GM19455 (cell line): ENCODE results near the gene LRRC7.

Source experiments
- ATAC-seq: cut with Tn5 transposase; IDR thresholded peaks from one replicate; pipeline ENCODE4 v1.9.1; 2021; ENCODE audit not compliant: unreplicated experiment

Gene LRRC7

DNA sequence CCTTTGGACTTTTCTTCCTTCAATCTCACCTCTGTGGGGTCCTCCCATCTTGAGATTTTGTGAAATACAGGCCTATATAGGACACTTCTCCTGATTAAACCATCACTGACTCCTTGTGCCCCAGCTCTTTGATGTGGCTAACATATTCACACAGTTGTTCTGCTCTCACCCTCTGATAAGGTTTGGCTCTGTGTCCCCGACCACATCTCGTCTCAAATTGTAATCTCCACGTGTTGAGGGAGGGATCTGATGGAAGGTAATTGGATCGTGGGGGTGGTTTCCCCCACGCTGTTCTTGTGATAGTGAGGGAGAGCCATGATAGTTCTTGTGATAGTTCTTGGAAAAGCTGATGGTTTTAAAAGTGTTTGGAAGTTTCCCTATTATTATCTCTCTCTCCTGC, 19.7 kb downstream of the LRRC7 start:
- no peak for ATAC-seq

- ATAC-seq: no peak
Observed at GRCh38 chr1:69589799-69590198, 22.1 kb downstream of the LRRC7 start.

DNA sequence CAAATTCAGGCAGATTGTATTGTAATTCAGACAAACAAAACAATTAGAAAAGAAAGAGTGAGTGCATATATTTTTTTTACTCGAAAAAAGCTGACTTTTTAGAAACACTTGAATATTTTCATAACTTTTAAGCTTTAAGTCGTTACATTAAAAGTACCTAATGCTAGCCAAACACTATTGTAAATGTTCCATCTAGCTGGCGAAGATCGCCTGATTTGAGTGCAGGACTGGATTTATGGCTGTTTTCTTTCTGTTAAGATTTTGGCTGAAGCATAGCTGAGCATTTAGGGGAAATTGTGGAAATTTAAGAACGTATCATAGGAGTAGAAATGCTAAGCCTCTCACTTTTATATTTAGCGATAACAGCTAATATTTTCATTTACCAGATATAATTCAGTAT, 24.6 kb downstream of the LRRC7 start:
- no peak for ATAC-seq

GRCh38 chr1:69595486-69595885, 27.8 kb downstream of the LRRC7 start:
- no peak for ATAC-seq

- no peak for ATAC-seq
Observed at GRCh38 chr1:69611316-69611715, 43.6 kb downstream of the LRRC7 start.

DNA sequence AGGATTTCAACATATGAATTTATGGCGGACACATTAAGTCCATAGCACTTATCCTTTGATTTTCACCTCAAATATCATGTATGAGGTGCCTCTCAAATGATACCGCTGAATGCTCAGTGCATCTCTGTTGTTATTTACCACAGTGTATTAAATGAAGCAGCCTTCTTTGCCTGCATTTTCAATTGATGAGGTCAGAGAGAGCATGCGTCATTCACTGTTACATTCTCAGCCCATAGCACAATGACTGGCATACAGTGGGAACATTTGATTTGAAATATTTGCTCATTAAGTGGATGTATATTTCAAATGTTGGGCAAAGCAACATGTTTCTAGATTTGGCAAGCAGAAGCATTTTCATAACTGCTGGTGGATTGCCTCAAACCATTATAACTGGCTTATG, 45.7 kb downstream of the LRRC7 start:
- ATAC-seq: no peak

DNA sequence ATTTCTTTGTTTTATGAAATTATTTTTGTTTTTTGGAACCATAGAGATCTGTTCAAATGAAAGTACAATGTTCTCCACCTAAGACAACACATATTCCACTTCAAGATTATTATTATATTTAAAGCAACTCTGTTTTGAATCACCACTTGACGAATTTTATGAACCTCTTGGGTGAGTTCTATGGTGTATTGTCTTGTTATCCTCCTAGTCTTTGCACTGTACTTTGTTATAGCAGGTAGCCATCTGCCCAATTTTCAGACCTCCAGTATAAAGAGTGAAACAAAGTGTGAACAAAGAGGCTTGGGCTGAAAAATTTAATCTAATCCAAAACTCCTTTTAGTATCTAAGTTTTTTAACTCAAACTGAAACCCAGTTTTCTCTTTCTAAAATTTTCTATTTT, 71.0 kb downstream of the LRRC7 start:
- no peak for ATAC-seq

DNA sequence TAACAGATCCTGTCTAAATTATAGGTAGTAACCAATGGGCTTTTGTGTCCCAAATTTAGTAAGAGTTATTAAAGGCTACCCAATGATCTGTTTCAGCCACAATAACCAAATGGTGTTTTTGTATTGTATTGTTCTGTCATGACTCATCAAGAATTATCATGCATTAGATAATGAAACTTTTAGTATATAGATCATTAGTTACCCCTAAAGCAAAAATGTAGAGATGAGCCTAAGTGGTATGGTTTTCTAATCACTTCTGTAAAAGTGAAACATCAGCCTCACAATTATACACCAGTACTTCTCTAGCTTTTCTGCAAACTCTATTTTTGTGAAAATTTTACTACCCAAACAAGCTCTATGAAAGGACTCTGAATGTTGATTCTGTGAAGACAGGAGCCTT, 71.4 kb downstream of the LRRC7 start:
- ATAC-seq: no peak

DNA sequence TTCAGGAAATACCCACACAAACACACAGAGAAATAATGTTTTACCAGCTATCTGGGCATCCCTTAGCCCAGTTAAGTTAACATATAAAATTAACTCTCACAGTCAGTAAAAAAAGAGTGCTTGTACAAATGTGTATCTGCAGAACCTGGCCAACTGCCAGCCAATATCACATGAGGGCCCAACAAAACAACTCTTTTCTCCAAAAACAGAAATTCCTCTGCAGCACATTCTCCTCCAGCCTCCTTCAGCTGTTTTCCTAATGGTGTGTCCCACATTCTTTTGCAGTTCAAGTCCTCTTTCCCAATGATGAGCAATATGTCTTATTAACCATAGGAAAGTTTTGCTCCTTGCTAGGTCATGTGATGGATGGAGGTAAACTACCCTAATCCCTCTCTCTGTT, 75.5 kb downstream of the LRRC7 start:
- no peak for ATAC-seq

DNA sequence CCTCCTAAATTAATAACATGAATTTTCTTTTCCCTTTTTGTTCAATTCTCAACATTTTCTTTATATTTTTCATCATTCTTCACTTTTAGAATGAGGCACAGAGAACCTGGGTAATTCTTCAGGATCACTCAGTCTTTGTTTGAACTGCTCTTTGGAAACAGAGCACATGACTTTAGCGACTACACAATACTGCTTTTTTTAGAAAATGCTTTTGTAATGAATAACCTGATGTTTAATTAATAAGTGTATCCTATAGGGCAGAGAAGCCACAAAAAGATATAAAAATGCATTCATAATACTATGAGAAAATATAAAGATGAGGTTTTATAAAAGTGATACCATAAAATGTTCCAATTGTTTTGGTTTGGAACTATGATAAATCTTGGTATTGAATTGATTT, 77.8 kb downstream of the LRRC7 start:
- ATAC-seq: no peak

- ATAC-seq: no peak
Observed at GRCh38 chr1:69648486-69648885, 80.8 kb downstream of the LRRC7 start.

DNA sequence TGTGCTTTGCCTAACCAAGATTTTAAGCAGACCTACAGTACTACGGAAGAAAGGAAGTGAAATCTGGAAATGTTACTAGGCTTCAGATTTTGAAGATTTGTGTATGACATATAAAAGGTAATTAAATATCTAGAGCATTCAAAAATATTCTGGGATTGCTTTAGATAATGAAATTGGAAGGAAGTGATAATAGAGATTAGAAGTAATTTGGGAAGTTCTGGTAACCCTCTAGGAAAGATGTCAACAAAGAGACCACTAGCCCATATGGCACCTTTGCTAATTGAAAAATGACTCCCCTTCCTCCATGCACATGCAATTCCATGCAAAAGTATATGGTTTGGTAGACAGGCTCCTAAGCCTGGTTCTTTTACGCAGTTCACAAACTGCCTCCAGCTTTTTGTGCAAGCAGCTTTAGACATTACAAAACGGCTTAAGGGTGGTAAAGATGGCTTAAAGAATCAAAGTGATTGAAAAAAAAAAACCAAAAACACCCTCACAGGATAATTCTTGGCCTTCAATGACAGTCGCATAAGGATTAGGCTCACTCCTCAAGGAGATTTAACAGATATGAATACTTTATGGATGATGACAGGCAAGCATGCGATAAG, 81.8 kb downstream of the LRRC7 start:
- ATAC-seq: no peak

DNA sequence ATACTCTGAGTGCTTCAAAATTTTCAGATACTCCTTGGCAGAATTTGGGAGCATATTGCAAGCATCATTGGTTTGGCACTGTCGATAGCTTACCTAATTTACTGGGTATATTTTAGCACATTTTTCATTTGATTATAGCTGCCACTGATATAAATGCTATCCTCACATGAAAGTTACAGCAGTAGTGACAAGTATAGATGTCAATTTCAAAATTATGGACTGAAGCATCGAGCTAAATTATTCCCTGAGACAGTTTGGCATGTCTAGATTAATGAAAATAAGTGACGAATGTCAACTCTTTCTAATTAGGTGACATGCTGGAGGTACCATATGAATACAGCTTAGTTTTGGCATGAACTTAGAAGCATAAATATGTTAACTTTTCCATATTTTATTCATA, 83.1 kb downstream of the LRRC7 start:
- no peak for ATAC-seq

DNA sequence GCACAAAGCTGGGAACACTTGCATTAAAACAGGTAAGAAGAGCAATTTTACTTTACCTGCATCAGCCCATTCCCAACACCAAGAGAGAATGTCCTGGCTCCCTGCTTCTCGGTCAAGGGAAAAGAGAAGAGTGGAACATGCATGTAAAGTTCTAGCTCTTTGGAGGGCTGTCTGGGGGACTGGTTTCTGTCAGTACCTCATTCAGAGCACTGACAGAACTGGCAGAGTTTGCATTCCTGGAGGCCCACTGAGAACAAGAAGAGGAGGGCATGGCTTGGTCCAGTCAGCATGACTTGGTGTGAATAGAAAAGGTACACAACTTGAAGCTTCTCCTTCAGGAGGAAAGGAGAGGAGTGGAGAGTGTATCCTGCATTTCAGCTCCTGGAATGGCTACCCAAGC, 83.9 kb downstream of the LRRC7 start:
- no peak for ATAC-seq

- ATAC-seq: no peak
Observed at GRCh38 chr1:69657971-69658370, 90.2 kb downstream of the LRRC7 start.

GRCh38 chr1:69661686-69662085, 94.0 kb downstream of the LRRC7 start:
- ATAC-seq: no peak

- ATAC-seq: no peak
Observed at GRCh38 chr1:69662321-69662720, 94.6 kb downstream of the LRRC7 start.

DNA sequence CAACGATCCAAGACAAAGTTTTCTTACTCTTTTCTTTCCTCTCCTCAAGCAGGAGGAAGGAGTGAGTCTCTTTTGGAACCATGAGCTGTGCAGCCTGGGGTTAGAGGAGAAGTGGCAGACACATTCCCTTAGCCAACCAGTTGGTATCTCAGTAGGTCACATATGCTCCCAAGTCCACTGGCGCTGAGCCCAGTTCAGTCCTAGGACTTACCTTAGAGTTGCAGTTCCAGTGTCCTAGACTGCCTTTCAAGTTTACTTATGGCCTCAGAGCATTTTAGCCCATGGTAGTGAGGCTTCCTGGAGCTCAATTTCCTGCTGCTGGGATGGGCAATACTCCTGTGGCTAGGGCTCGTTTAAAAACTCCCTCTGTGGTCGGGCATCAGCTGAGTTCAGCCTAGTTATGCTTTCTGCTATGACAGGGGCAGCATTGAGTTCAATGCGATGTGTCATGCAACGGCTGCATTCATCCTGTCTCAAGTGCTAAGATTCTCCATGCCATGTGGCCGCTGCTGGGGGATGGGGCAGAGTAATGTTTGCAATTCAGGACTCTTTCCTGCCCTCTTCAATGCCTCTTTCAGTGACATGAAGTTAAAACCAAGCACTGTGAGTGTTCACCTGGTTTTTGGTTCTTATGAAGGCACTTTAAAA, 103.8 kb downstream of the LRRC7 start:
- no peak for ATAC-seq

DNA sequence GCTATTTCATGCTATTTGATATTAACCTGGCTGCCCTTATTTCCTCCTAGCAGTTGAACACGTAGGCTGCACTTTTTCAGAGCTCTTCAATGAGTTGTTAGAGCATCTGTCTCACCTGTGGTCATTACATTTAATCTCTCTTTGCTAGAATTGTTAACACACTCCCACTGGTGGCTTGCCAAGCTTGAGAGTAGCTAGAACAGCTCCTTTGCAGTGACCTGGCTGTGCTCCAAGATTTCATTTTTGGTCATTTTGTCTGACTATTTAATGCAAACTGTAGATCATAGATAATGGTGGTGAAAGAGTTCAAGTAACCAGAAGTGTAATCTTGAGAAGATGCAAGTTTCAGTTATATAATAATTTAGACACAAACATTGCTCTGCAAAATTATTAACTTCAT, 105.6 kb downstream of the LRRC7 start:
- no peak for ATAC-seq

DNA sequence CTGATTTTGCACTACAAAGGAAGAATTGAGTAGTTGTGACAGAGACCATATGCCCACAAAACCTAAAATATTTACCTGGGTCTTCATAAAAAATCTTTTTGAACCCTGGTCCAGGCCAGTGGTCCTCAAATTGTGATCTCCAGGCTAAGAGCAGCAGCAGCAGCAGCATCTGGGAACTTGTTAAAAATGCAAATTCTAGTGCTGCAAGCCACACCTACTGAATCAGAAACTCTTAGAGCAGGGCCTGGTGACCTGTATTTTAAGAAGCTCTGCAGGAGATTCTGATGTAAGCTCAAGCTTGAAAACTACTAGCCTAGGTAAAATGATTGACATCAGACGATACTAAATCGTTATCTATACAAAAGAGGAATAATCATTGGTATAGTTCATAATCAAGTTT, 112.2 kb downstream of the LRRC7 start:
- ATAC-seq: no peak

DNA sequence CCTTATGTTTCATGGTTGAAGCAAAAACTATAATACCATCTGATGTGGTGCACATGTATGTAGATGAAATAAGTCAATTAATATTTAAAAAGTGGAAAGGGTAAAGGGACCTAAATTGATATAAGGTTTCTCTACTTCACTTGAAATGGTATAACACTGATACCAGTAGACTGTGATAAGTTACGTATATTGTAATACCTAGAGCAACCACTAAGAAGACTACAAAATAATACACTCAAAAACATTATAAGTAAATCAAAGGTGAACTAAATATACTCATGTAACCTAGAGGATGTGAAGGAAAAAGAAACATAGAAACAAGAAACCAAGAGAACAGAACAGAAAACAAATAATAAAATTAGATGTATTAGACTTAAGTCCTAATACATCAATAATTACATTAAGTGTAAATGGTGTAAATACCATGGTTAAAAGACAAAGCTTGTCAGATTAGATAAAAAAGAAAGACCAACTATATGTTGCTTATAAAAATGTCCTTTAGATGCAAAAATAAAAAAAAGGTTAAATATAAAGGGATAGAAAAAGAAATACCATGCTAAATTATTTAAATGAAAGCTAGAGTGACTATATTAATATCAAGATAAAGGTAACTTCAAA, 118.8 kb downstream of the LRRC7 start:
- no peak for ATAC-seq

DNA sequence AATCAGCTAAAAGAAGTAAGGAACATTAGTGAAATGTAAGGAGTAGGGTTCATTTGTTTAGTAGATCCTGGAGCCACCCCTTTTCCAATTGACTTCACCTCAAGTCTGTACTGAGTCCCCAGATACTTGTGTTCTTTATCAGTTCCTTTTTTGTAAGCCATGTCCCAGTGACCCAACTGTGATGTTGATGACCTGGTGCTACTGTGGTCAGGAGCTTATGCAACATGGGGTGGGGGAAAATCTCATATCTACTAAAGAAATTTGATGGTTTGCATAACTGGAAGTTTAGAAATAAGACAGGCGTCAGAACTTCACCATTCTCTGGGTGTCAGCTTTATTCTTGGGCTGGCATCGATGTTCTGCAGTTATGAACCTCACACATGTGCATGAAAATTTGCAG, 120.5 kb downstream of the LRRC7 start:
- no peak for ATAC-seq

- no peak for ATAC-seq
Observed at GRCh38 chr1:69691179-69691578, 123.5 kb downstream of the LRRC7 start.
